ENCODE results near the gene DMRTB1.

The DMRTB1 gene

GRCh38 chr1:53463961-53464899, 5.0 kb downstream of the DMRTB1 start:
- DNase-seq (ENCODE audit: low read depth in 2 of 2), result no peak

DNA sequence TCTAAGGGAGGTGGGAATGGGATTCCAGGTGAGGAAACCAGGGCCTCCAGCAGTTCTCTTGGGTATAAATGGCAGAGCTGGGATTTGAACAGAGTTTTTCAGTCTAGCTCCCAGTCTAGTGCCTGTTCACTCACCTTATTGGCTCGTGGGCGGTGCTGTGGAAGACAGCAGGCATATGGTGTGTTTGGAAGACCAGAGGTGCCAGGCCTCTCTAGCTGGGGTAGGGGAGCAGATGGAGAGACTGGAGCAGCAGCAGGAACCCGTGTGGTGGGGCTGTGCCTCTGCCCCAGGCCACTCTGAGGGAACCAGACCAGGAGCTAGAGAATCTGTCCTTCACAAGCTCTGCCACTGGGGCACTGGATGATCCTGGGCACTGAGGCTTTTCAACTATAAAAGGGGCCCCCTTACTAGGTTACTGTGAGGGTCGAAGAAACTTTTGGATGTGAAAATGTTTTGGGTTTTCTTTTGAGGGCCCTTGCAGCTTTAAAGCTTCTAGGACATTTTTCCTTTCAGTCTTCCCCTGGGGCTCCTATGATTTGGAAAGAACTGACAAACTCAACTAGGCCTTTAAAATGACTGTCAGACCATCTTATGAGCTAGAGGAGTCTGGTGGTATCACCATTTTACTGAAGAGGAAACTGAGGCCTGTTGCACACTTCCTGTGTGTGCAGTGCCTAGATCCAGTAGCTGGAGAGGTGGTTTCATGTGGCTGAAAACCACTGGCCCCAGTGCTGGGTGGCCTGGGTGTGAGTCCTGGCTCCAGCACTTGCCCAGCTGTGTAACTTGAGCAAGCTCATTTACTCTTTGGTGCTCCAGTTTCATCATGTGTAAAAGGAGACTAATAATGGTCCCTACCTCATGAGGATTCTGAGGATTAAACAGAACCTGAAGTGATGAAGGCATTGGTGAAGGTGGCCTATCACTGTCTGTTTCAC, 6.1 kb downstream of the DMRTB1 start:
- no peak for DNase-seq (ENCODE audit: low read depth in 2 of 2)

DNA sequence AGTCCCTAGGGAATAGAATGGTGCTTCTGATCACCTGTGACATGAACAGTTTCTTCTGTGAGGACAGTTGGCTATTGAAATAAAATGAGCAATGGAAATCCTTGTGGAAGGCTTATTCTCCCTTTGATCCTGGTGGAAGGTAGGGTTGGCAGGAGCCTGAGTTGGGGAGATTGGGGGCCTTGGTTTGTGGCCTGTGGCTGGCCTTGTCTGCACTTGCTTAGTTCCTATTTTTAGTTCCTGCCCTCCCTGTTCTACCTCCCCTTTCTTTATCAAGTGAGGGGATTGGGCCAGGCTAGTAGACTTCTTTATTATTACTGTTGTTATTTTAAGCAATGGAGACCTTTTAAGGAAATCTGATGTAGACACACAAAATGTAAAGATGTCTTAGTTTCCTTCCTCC, 8.2 kb downstream of the DMRTB1 start:
- no peak for DNase-seq (ENCODE audit: low read depth in 2 of 2)

DNA sequence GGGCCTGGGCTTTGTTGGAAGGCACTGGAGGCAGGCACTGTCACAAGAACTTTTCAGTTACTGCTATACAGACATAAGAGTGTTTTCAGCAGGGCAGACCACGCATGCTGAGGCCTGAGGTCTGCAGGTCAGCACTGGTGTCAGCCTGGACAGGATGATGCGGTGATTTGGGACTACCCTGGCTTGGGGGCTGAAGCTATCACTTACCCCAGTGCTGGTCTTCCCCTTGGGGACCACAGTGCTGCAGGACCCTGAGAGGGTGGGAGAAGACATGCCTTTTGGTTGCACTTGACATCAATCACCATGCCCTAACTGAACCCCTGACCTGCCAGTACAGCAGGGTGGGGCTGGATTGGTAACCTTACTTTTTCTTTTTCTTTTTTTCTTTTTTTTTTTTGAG, 9.2 kb downstream of the DMRTB1 start:
- no peak for DNase-seq (ENCODE audit: low read depth in 2 of 2)

- no peak for DNase-seq (ENCODE audit: low read depth in 2 of 2)
Observed at GRCh38 chr1:53469373-53469772, 10.2 kb downstream of the DMRTB1 start.

DNA sequence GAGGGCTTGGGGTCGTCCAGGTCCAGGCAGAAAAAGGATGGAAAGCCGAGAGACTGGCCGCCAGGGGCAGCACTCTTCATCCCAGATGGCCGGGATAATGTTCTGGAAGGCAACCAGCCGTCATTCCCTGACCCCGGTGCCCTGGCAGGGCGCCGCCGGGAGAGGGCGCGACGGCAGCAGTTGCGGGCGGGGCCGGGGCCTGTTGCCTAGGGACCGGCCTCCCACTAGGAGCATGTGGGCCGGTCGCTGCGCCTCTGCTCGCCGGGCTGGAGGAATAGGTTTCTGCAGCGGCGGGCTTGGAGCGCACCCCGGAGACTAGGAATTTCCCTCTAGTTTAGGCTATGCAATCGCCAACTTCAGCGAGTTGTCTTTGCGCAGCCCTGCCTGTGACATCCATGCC, 11.0 kb downstream of the DMRTB1 start:
- no peak for DNase-seq (ENCODE audit: low read depth in 2 of 2)

GRCh38 chr1:53470584-53470983, 11.4 kb downstream of the DMRTB1 start:
- DNase-seq (ENCODE audit: low read depth in 2 of 2), result no peak

GRCh38 chr1:53471000-53471399, 11.8 kb downstream of the DMRTB1 start:
- DNase-seq (ENCODE audit: low read depth in 2 of 2), result no peak

DNA sequence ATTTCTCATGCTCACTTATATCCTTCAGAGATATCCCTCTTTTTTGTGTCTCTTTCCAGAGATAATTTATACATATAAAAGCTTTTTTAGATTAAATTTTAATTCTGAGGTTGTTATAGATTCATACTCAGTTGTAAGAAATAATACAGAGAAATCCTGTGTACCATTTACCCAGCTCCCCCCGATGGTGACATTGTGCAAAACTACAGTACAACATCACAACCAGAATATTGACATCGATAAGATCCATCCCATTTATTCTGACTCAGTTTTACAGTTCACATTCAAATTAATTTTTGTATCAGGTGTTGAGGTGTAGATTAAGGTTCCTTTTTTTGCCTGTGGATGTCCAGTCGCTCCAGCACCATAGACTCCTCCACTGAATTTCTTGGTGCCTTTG, 14.3 kb downstream of the DMRTB1 start:
- DNase-seq (ENCODE audit: low read depth in 2 of 2), result no peak

DNA sequence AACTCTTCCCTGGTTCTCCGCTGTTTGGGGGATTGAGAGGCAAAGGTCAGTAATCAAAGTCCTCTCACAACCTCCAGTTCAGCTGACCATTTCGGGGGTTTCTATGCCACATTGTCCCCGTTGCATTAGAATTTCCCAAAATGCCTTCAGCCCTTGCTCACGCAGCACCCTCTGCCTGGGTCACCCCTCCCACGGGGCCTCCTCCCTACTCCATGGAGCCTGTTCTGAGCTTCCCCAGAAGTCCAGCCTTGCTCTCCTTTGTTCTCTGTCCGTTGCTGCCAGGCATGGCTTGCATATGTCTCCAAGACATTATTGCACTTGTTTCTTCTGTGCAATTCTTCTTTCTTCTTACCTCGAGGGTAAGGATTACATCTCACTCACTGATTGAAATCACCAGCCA, 16.5 kb downstream of the DMRTB1 start:
- DNase-seq (ENCODE audit: low read depth in 2 of 2), result no peak

DNA sequence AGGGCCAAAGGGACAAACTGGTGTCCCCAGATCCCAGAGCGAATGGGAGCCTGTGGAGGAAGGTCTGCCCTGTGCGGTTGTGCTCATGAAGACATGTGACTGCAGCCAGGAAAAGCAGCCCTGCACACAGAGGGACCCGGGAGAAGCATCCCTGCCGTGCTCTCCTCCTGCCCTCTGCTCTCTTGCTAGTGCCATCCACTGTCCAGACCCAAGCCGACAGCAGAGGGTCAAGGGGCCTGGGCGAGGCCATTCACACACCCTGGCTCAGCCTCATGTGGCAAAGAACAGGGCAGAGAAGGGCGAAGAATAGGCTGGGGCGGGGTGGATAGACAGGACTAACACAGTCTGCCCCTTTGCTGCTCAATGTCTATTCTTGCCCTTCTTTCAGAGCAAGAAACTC, 17.4 kb downstream of the DMRTB1 start:
- no peak for DNase-seq (ENCODE audit: low read depth in 2 of 2)

GRCh38 chr1:53477651-53478501, 18.7 kb downstream of the DMRTB1 start:
- DNase-seq (ENCODE audit: low read depth in 2 of 2), result no peak

DNA sequence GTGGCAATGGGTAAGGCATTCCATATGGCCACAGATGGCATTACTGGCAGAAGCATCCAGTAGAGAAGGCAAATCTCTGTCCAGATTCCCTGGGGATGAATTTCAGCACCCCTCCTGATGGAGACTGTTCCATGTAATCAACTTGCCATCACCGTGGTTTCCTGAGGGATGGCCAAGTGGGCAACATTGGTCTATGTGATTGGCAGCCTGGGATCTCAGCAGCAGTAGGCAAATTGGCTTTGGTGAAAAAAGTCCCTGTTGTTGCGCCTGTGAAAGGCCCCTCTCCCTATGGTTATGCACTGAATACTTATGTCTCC, 19.3 kb downstream of the DMRTB1 start:
- no peak for DNase-seq (ENCODE audit: low read depth in 2 of 2)

DNA sequence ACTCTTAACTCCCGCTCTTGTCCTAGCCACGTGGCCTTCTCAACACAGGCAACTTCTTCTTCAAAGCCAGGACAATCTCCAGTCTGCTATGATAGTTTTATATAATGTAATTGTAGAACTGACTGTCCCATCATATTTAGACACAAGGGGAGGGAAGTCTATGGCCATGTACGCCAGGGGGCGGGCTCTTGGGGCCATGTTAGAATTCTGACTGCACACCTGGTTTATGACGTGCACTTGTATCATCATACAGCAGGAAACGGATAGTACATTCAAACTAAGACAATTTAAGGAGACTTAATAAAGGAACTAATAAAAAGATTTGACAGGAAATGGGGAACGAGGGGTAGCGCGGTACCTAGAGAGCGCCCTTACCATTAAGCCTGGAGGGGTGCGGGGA, 21.5 kb downstream of the DMRTB1 start:
- DNase-seq (ENCODE audit: low read depth in 2 of 2), result no peak

GRCh38 chr1:53481456-53481855, 22.3 kb downstream of the DMRTB1 start:
- no peak for DNase-seq (ENCODE audit: low read depth in 2 of 2)

- DNase-seq (ENCODE audit: low read depth in 2 of 2), result no peak
Observed at GRCh38 chr1:53482441-53483153, 23.4 kb downstream of the DMRTB1 start.

DNA sequence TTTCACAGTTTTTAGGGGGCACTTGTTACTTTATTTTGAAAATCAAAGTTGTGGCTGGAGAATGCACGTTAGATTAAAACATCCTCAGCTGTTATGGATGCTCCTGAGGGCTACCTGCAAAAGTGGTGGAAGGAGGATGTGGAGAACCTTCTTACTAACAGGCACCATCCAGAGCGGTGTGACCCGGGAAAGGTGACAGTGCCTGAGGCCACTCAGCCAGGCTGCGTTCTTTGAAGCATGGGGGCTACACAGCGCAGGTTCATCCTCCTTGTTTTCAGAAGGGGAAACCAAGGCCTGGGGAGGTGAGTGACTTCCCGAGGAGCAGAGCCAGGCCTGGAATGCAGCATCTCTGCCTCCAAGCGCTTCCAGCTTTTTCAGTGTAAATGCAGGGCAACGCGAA, 24.0 kb downstream of the DMRTB1 start:
- DNase-seq (ENCODE audit: low read depth in 2 of 2), result no peak

DNA sequence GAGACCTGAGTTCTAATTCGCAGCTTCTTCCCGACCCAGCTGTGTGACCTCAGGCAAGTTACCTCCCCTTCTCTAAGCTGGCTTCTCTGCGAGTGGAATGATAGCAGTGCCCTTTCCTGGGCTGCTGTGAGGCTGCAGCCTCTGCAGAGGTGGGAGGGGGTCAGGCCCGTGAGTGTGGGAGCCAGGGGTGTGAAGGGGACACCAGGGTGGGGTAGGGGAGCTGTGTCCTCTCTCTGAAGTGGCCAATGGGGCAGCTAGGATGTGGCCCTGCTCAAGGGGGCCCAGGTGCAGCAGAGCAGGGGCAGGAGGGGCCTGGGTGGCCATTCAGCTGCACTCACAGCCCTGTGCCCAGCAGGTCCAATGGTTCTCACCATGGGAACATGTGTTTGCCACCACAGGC, 24.5 kb downstream of the DMRTB1 start:
- DNase-seq (ENCODE audit: low read depth in 2 of 2), result no peak

GRCh38 chr1:53484705-53485477, 25.7 kb downstream of the DMRTB1 start:
- DNase-seq (ENCODE audit: low read depth in 2 of 2), result no peak

Data from activated CD8-positive, alpha-beta memory T cell treated with anti-CD3 and anti-CD28 coated beads for 4 hours (primary cell).